HEK293T (cell line): ENCODE data around the gene NECAB3.

Source experiments
- ARNT ChIP-seq: fragments of 450-650 bp; IDR thresholded peaks from 2 replicates; pipeline ENCODE4 v1.6.1; 2017; ENCODE audit warnings: mild to moderate bottlenecking
- BHLHE40 ChIP-seq: fragments of 450-650 bp; IDR thresholded peaks from 2 replicates; pipeline ENCODE4 v1.6.1; 2016; ENCODE audit warnings: mild to moderate bottlenecking, moderate library complexity, borderline replicate concordance
- FOXM1 ChIP-seq: fragments of 450-650 bp; IDR thresholded peaks from 2 replicates; pipeline ENCODE4 v1.6.1; 2017; ENCODE audit warnings: mild to moderate bottlenecking, borderline replicate concordance
- NFRKB ChIP-seq: fragments of 450-650 bp; IDR thresholded peaks from 2 replicates; pipeline ENCODE4 v1.6.1; 2016; ENCODE audit warnings: mild to moderate bottlenecking, moderate library complexity
- SP1 ChIP-seq: fragments of 450-650 bp; IDR thresholded peaks from 2 replicates; pipeline ENCODE4 v1.6.1; 2017
- SUZ12 ChIP-seq: fragments of 450-650 bp; IDR thresholded peaks from 2 replicates; pipeline ENCODE4 v1.6.1; 2016; ENCODE audit warnings: mild to moderate bottlenecking
- TARDBP ChIP-seq: fragments of 450-650 bp; IDR thresholded peaks from 2 replicates; pipeline ENCODE4 v1.6.1; 2016

DNA sequence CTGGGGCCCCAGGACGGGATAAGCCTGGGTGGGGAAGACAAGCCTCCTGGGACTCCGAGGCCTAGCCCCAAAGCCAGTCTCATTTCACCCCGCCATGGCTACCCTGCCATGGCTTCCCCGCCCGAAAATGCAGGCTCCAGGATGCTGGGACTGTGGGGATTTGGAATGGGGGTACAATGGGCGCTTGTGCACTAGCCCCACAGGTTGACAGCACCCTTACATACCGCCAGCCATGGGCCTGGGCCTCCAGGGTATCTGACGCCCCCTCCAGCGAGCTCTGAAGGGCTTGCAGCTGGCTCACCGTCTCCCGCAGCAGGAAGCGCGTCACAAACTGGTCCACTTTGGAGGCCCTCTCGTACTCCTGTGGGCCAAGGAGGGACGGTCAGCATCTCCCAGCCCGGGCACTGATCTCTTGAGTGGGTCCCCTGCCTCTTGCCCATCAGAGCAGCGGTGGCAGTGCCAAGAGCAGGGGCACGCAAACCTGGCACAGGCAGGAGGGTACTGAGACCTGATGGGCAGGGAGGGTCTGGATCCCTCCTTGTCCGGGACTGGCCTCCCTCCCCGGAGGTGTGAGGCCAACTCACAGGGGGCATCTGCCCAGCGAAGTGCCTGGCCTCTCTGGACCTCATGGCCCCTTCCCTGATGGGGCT lies 14.1 kb downstream of the NECAB3 start:
- no peak for TF ChIP-seq SP1
- no peak for TF ChIP-seq TARDBP
- no peak for TF ChIP-seq NFRKB
- no peak for TF ChIP-seq BHLHE40
- TF ChIP-seq FOXM1 = no peak
- no peak for TF ChIP-seq SUZ12
- no peak for TF ChIP-seq ARNT
